ENCODE results near the gene SLAIN2. TPM values are rescaled to one million over a fixed set of nuclear protein-coding genes. Genes with fewer than 3 reads are reported as not detected.
A peak's percentile ranks its signal among the peaks of the same experiment; 100 is the strongest.

Gene SLAIN2
- total and polyA plus RNA-seq, 8 donors: 60.1 to 87.0 (median 66.8) TPM

- no peaks in the 10 kb centered on the region for H3K36me3 ChIP-seq
- H3K27me3 ChIP-seq: no peaks in the 10 kb centered on the region
- H3K9me3 ChIP-seq: no peaks in the 10 kb centered on the region
- DNase-seq (no peak), ATAC-seq (no peak)
- peaks cover 10 to 47% of the 10 kb centered on the region in 2 donors for H3K4me1 ChIP-seq
- peak overlapping the region; percentile 77 to 96 for H3K4me3 ChIP-seq
- intact Hi-C loops (cut with DNase I): no loop called here
- no peak for TF ChIP-seq CTCF (IDR thresholded peaks at IDR 0.05)
- H3K27ac ChIP-seq: no peak overlapping the region
Observed at GRCh38 chr4:48343035-48343434, 1.7 kb downstream of the SLAIN2 start.

- Histone ChIP-seq H3K4me3 (peak overlapping the region in 1 of 2 donors; percentile 96), H3K4me1 (peaks cover 10 to 49% of the 10 kb centered on the region in 2 donors), H3K36me3 (no peaks in the 10 kb centered on the region), H3K27me3 (no peaks in the 10 kb centered on the region), H3K27ac (no peak overlapping the region), H3K9me3 (no peaks in the 10 kb centered on the region)
- intact Hi-C loops (cut with DNase I): no loop called here
- DNase-seq (no peak), ATAC-seq (no peak)
- TF ChIP-seq CTCF (IDR thresholded peaks at IDR 0.05): no peak
Observed at GRCh38 chr4:48343551-48343950, 2.2 kb downstream of the SLAIN2 start.

GRCh38 chr4:48345542-48345941 lies 4.2 kb downstream of the SLAIN2 start:
- no peak overlapping the region for H3K4me3 ChIP-seq
- no peaks in the 10 kb centered on the region for H3K36me3 ChIP-seq
- H3K27me3 ChIP-seq: no peaks in the 10 kb centered on the region
- H3K9me3 ChIP-seq: no peaks in the 10 kb centered on the region
- H3K4me1 ChIP-seq: peaks cover 6 to 48% of the 10 kb centered on the region in 2 donors
- ATAC-seq (no peak), DNase-seq (no peak)
- TF ChIP-seq CTCF (IDR thresholded peaks at IDR 0.05): no peak
- no peak overlapping the region for H3K27ac ChIP-seq
- intact Hi-C loops (cut with DNase I): no loop called here

- Histone ChIP-seq H3K9me3 (no peaks in the 10 kb centered on the region), H3K4me3 (no peak overlapping the region), H3K36me3 (no peaks in the 10 kb centered on the region), H3K27ac (no peak overlapping the region), H3K27me3 (no peaks in the 10 kb centered on the region), H3K4me1 (peaks cover 12 to 57% of the 10 kb centered on the region in 2 donors)
- DNase-seq: no peak
- TF ChIP-seq CTCF (IDR thresholded peaks at IDR 0.05): no peak
- intact Hi-C loops (cut with DNase I): no loop called here
- ATAC-seq: no peak
Observed at GRCh38 chr4:48346594-48346993, 5.3 kb downstream of the SLAIN2 start.

- TF ChIP-seq CTCF (IDR thresholded peaks at IDR 0.05): no peak
- no peaks in the 10 kb centered on the region for H3K36me3 ChIP-seq
- no peaks in the 10 kb centered on the region for H3K27me3 ChIP-seq
- no peaks in the 10 kb centered on the region for H3K9me3 ChIP-seq
- no peak overlapping the region for H3K27ac ChIP-seq
- no peak for DNase-seq
- ATAC-seq: no peak
- intact Hi-C loops (cut with DNase I): no loop called here
- H3K4me1 ChIP-seq: peaks cover 12 to 56% of the 10 kb centered on the region in 2 donors
- H3K4me3 ChIP-seq: no peak overlapping the region
Observed at GRCh38 chr4:48347282-48347921, 6.1 kb downstream of the SLAIN2 start.

Data from left lung (tissue), 10 donors.